ENCODE results near the gene A1BG. TPM values are rescaled to one million over a fixed set of nuclear protein-coding genes. Genes with fewer than 3 reads are reported as not detected.

A1BG gene
- total and polyA plus RNA-seq, 2 of the 8 experiments (the other 6 are each of a cell fraction or from before 2014, with no cell fraction given), result 20.8 to 69.6 TPM

DNA sequence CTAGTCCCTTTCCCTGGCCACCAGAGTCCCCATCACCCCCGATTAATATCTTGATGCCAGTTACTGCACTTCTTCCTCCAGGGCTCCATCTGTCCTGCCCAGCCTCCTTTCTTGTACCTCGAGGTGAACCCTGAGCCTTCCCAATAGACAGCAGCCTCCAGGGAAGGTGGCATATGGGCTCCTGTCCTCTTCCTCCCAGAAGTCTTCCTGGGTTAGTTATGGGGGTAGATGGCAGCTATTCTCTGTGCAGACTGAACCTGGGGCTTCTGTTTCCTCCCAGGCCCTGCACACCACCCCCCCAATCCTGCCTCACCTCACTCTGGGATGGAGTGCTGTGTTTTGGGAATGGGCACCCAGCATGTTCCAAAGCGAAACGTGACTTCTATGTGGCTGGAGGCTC, 44.8 kb upstream of the A1BG start (continued):
- TF ChIP-seq HDAC2 (IDR thresholded peaks at IDR 0.05; ENCODE audit: borderline replicate concordance in 1 of 2, low read depth in 2 of 2, low read length in 2 of 2), result no peak
- TF ChIP-seq TCF12 (IDR thresholded peaks at IDR 0.05; ENCODE audit: low read depth, low read length), result no peak
- no peak for TF ChIP-seq RAD21 (IDR thresholded peaks at IDR 0.05 in 1 of 2, conservative IDR thresholded peaks at IDR 0.05 in 1 of 2; ENCODE audit: low read depth in 2 of 2, low read length in 2 of 2)
- no peak for TF ChIP-seq RBBP5 (IDR thresholded peaks at IDR 0.05; ENCODE audit: borderline replicate concordance, low read depth, low read length)
- no peak for TF ChIP-seq CEBPB (IDR thresholded peaks at IDR 0.05; ENCODE audit: low read depth, low read length)
- TF ChIP-seq JUN (IDR thresholded peaks at IDR 0.05; ENCODE audit: low read depth, low read length), result no peak
